ENCODE measurements around the gene ZCWPW1.

ZCWPW1 gene

DNA sequence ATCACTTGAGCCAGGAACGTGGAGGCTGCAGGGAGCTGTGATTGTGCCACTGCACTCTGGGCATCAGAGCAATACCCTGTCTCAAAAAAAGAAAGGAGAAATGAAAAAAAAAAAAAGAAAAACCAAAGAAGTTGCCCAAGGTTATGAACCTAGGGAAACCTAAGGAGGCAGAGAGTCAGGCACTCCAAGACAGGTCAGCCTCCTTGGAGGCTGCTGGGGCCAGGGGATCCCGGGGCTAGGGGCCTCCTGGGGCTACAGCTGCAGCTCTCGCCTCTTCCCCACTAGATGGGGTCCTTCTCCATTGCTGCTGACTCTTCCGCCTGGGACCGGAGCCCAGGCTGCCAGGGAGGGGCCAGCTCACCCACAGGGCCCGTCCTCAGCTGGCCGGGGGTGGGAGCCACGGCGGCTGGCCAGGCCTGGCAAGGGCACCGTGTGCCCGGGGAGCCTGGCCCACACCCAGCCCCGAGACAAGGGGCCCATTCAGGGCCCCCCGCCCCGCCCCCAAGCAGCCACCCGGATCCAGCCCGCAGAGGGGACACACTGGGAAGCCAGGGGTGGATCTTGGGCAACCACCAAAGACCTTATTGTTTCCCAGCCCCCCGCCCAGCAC lies 37.3 kb upstream of the ZCWPW1 start:
- Histone ChIP-seq H3K4me3 (ENCODE audit: low read depth, low read length, poor library complexity, severe bottlenecking) (no peak overlapping the region), H3K79me2 (ENCODE audit: insufficient read depth, low read length) (no peaks in the 10 kb centered on the region), H2AFZ (ENCODE audit: low read length) (no peak overlapping the region), H3K9me2 (ENCODE audit: low read depth, low read length) (no peaks in the 10 kb centered on the region), H3K27me3 (ENCODE audit: insufficient read depth, low read length) (no peaks in the 10 kb centered on the region), H4K20me1 (ENCODE audit: insufficient read depth, low read length) (no peaks in the 10 kb centered on the region), H3K4me2 (ENCODE audit: low read length) (no peak overlapping the region), H3K36me3 (ENCODE audit: insufficient read depth, low read length) (peaks cover 8% of the 10 kb centered on the region), H3K4me1 (ENCODE audit: insufficient read depth, low read length, severe bottlenecking) (no peaks in the 10 kb centered on the region), H3K27ac (ENCODE audit: low read depth, low read length, poor library complexity, severe bottlenecking) (no peak overlapping the region), H3F3A (ENCODE audit: insufficient read depth, low read length) (no peaks in the 10 kb centered on the region), H3K9ac (ENCODE audit: low read length) (no peak overlapping the region), H3K9me3 (ENCODE audit: low read length) (no peaks in the 10 kb centered on the region)
- TF ChIP-seq, protein P1, sequence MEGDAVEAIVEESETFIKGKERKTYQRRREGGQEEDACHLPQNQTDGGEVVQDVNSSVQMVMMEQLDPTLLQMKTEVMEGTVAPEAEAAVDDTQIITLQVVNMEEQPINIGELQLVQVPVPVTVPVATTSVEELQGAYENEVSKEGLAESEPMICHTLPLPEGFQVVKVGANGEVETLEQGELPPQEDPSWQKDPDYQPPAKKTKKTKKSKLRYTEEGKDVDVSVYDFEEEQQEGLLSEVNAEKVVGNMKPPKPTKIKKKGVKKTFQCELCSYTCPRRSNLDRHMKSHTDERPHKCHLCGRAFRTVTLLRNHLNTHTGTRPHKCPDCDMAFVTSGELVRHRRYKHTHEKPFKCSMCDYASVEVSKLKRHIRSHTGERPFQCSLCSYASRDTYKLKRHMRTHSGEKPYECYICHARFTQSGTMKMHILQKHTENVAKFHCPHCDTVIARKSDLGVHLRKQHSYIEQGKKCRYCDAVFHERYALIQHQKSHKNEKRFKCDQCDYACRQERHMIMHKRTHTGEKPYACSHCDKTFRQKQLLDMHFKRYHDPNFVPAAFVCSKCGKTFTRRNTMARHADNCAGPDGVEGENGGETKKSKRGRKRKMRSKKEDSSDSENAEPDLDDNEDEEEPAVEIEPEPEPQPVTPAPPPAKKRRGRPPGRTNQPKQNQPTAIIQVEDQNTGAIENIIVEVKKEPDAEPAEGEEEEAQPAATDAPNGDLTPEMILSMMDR (IDR thresholded peaks at IDR 0.05; ENCODE audit: low read length): peak; percentile 33; the same call in 1 of the 2 replicates
- no peak for TF ChIP-seq EZH2 (IDR thresholded peaks at IDR 0.05; ENCODE audit: borderline replicate concordance, low read length)

DNA sequence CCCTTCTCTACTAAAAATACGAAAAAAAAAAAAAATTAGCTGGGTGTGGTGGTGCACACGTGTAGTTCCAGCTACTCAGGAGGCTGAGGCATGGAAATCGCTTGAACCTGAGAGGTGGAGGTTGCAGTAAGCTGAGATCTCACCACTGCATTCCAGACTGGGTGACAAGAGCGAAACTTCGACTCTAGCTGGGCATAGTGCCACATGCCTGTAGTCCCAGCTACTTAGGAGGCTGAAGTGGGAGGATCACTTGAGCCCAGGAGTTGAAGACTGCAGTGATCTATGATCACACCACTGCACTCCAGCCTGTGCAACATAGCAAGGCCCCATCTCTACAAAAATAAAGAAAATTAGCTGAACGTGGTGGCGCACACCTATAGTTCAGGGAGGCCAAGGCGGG lies 36.8 kb upstream of the ZCWPW1 start:
- no peaks in the 10 kb centered on the region for H3K9me2 ChIP-seq (ENCODE audit: low read depth, low read length)
- no peaks in the 10 kb centered on the region for H3K9me3 ChIP-seq (ENCODE audit: low read length)
- no peaks in the 10 kb centered on the region for H3K4me1 ChIP-seq (ENCODE audit: insufficient read depth, low read length, severe bottlenecking)
- no peak overlapping the region for H3K4me3 ChIP-seq (ENCODE audit: low read depth, low read length, poor library complexity, severe bottlenecking)
- no peaks in the 10 kb centered on the region for H3F3A ChIP-seq (ENCODE audit: insufficient read depth, low read length)
- H3K79me2 ChIP-seq (ENCODE audit: insufficient read depth, low read length): no peaks in the 10 kb centered on the region
- H3K27ac ChIP-seq (ENCODE audit: low read depth, low read length, poor library complexity, severe bottlenecking): no peak overlapping the region
- H3K36me3 ChIP-seq (ENCODE audit: insufficient read depth, low read length): peaks cover 8% of the 10 kb centered on the region
- H3K9ac ChIP-seq (ENCODE audit: low read length): no peak overlapping the region
- H4K20me1 ChIP-seq (ENCODE audit: insufficient read depth, low read length): no peaks in the 10 kb centered on the region
- TF ChIP-seq, protein P1 (IDR thresholded peaks at IDR 0.05; ENCODE audit: low read length): no peak
- TF ChIP-seq EZH2 (IDR thresholded peaks at IDR 0.05; ENCODE audit: borderline replicate concordance, low read length): no peak
- H2AFZ ChIP-seq (ENCODE audit: low read length): no peak overlapping the region
- H3K4me2 ChIP-seq (ENCODE audit: low read length): no peak overlapping the region
- H3K27me3 ChIP-seq (ENCODE audit: insufficient read depth, low read length): no peaks in the 10 kb centered on the region

DNA sequence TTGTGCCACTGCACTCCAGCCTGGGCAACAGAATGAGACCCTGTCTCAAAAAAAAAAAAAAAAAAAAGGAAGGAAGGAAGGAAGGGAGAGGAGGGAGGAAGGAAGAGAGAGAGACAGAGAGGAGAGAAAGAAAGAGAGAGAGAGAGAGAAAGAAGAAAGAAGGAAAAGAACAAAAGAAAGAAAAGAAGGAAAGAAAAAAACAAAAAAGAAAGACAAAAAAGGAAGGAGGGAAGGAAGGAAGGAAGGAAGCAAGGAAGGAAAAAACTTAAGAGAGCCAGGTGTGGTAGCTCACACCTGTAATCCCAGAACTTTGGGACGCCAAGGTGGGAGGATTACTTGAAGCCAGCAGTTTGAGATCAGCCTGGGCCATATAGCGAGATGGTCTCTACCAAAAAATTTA lies 36.3 kb upstream of the ZCWPW1 start:
- Histone ChIP-seq H2AFZ (ENCODE audit: low read length) (no peak overlapping the region), H3F3A (ENCODE audit: insufficient read depth, low read length) (no peaks in the 10 kb centered on the region), H3K79me2 (ENCODE audit: insufficient read depth, low read length) (no peaks in the 10 kb centered on the region), H4K20me1 (ENCODE audit: insufficient read depth, low read length) (no peaks in the 10 kb centered on the region), H3K4me3 (ENCODE audit: low read depth, low read length, poor library complexity, severe bottlenecking) (no peak overlapping the region), H3K36me3 (ENCODE audit: insufficient read depth, low read length) (peaks cover 8% of the 10 kb centered on the region), H3K27ac (ENCODE audit: low read depth, low read length, poor library complexity, severe bottlenecking) (no peak overlapping the region), H3K9ac (ENCODE audit: low read length) (no peak overlapping the region), H3K4me2 (ENCODE audit: low read length) (no peak overlapping the region), H3K9me2 (ENCODE audit: low read depth, low read length) (no peaks in the 10 kb centered on the region), H3K9me3 (ENCODE audit: low read length) (no peaks in the 10 kb centered on the region), H3K27me3 (ENCODE audit: insufficient read depth, low read length) (no peaks in the 10 kb centered on the region), H3K4me1 (ENCODE audit: insufficient read depth, low read length, severe bottlenecking) (no peaks in the 10 kb centered on the region)
- no peak for TF ChIP-seq EZH2 (IDR thresholded peaks at IDR 0.05; ENCODE audit: borderline replicate concordance, low read length)
- TF ChIP-seq, protein P1 (IDR thresholded peaks at IDR 0.05; ENCODE audit: low read length): no peak
